ENCODE results near the gene UBE2E2.

UBE2E2 gene

DNA sequence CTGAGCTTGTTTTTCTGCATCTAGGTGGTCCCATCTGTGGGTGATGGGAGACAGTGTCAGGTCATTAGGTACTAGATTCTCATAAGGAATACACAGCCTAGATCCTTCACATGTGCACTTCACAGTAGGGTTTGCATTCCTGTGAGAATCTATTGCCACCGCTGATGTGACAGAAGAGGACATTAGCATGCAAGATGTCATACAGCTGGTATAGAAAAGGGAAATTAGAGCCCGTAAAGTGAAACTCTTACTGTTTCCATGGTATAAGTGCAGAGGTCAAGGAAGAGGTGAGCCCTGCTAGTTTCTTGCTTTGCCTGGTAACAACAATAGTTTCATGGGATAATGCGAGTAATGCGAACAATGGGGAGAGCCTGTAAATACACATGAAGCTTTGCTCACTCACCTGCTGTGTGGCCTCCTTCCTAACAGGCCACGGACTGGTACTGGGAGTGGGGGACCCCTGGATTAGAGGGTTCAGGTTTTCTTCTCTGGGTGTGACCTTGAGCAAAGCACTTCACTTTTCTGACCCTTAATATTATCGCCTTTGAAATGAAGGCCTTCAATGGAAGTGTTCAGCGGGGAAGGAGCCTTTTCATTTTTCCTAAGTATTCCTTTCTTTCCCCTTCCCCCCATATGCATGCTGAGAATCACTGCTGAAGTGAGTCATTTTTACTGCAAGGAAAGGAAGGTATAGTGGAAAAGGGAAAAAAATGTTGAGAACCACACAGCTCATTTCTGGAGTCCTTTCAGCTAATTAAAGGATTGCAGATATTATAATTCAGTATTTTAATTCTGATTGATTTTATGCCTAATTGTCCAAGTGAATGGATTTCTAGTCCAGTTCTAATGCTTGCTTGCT lies 286.4 kb downstream of the UBE2E2 start:
- H3K4me3 ChIP-seq (ENCODE audit: low read depth in 1 of 2, low read length in 2 of 2): no peak overlapping the region
- no peaks in the 10 kb centered on the region for H3K9me3 ChIP-seq (ENCODE audit: control insufficient read depth in 1 of 2, low read length in 2 of 2)
- no peaks in the 10 kb centered on the region for H3K36me3 ChIP-seq (ENCODE audit: control insufficient read depth in 1 of 2, insufficient read depth in 2 of 2, low read length in 2 of 2)
- no peaks in the 10 kb centered on the region for H3K27me3 ChIP-seq (ENCODE audit: low read depth, low read length)
- H3K27ac ChIP-seq (ENCODE audit: low read length): no peak overlapping the region
- no peaks in the 10 kb centered on the region for H3K4me1 ChIP-seq (ENCODE audit: control insufficient read depth in 1 of 2, insufficient read depth in 2 of 2, low read length in 2 of 2)

DNA sequence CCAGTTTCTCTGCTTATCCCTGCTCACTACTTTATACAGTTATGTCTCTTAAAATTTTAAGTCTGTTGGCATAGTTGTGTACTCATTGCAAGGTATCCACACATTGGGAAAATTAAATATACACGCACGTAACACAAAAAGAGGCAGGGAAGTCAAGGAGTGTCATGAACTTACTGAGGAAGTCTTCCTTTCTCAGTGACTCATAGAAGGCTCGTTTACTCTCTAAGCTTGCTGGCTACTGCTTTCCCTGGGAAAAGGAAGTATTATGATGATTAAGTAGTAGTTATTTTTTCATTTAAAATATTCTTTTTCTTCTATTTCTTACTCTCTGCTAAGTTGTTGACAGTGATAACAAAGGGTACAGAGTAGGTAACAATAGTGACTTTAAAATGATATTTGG lies 287.3 kb downstream of the UBE2E2 start:
- Histone ChIP-seq H3K4me3 (ENCODE audit: low read depth in 1 of 2, low read length in 2 of 2) (no peak overlapping the region), H3K27me3 (ENCODE audit: low read depth, low read length) (no peaks in the 10 kb centered on the region), H3K9me3 (ENCODE audit: control insufficient read depth in 1 of 2, low read length in 2 of 2) (no peaks in the 10 kb centered on the region), H3K36me3 (ENCODE audit: control insufficient read depth in 1 of 2, insufficient read depth in 2 of 2, low read length in 2 of 2) (no peaks in the 10 kb centered on the region), H3K27ac (ENCODE audit: low read length) (no peak overlapping the region), H3K4me1 (ENCODE audit: control insufficient read depth in 1 of 2, insufficient read depth in 2 of 2, low read length in 2 of 2) (peaks cover 0 to 7% of the 10 kb centered on the region in 2 donors)

DNA sequence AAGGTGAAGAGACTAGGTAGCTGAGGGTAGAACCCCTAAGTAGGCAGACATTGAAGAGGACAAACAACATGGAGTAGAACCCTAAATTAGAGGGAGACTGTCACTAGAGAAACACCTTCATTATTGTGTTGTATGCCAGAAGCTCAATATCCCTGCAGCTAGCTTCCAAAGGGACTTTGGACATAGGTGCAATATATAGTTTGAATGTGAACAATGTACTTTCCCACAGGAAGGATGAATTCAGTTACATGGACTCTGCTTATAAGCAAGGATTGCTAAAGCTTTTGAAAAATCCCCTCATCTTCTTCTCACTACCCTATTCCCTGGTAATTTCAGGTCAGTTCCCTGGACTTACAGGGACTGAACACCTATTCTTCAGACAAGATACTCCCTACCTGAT lies 288.9 kb downstream of the UBE2E2 start:
- Histone ChIP-seq H3K27ac (ENCODE audit: low read length) (no peak overlapping the region), H3K4me3 (ENCODE audit: low read depth in 1 of 2, low read length in 2 of 2) (no peak overlapping the region), H3K4me1 (ENCODE audit: control insufficient read depth in 1 of 2, insufficient read depth in 2 of 2, low read length in 2 of 2) (peaks cover 0 to 7% of the 10 kb centered on the region in 2 donors), H3K9me3 (ENCODE audit: control insufficient read depth in 1 of 2, low read length in 2 of 2) (no peaks in the 10 kb centered on the region), H3K36me3 (ENCODE audit: control insufficient read depth in 1 of 2, insufficient read depth in 2 of 2, low read length in 2 of 2) (no peaks in the 10 kb centered on the region), H3K27me3 (ENCODE audit: low read depth, low read length) (no peaks in the 10 kb centered on the region)

DNA sequence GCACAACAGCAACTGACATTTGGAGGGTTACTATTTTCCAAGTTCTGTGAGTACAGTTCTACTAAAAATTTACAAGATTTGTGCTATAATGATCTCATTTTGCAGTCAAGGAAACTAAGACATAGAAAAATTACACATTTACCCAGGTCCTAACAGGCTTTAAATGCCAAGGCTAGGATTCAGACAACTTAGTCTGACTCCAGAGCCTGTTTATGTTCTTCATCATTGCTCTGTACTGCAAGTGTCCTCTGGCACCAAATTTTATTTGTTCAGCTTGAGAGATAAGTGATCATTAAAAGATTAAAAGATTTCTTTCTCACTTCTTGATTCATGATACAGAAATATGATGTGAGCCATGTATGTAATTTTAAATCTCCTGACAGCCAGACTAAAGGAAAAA lies 290.8 kb downstream of the UBE2E2 start:
- H3K36me3 ChIP-seq (ENCODE audit: control insufficient read depth in 1 of 2, insufficient read depth in 2 of 2, low read length in 2 of 2): no peaks in the 10 kb centered on the region
- H3K9me3 ChIP-seq (ENCODE audit: control insufficient read depth in 1 of 2, low read length in 2 of 2): no peaks in the 10 kb centered on the region
- H3K4me1 ChIP-seq (ENCODE audit: control insufficient read depth in 1 of 2, insufficient read depth in 2 of 2, low read length in 2 of 2): peaks cover 0 to 7% of the 10 kb centered on the region in 2 donors
- no peak overlapping the region for H3K4me3 ChIP-seq (ENCODE audit: low read depth in 1 of 2, low read length in 2 of 2)
- H3K27ac ChIP-seq (ENCODE audit: low read length): no peak overlapping the region
- no peaks in the 10 kb centered on the region for H3K27me3 ChIP-seq (ENCODE audit: low read depth, low read length)

DNA sequence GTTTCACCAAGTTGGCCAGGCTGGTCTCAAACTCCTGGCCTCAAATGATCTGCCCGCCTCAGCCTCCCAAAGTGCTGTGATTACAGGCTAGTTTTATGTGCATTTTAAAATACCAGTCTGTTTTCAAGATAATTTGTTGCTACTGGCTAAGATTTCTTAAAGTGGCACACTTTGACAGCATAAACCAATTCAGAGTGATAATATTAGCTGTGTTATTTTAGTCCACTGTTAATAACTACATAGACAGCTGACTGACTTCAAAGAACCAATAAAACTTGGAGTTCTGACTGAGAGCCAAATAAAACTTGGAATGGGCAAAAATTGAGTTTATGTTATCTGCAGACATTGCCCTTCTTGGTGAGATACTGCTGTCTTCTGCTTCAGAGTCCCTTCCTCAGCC lies 291.8 kb downstream of the UBE2E2 start:
- Histone ChIP-seq H3K9me3 (ENCODE audit: control insufficient read depth in 1 of 2, low read length in 2 of 2) (no peaks in the 10 kb centered on the region), H3K36me3 (ENCODE audit: control insufficient read depth in 1 of 2, insufficient read depth in 2 of 2, low read length in 2 of 2) (no peaks in the 10 kb centered on the region), H3K4me1 (ENCODE audit: control insufficient read depth in 1 of 2, insufficient read depth in 2 of 2, low read length in 2 of 2) (peaks cover 0 to 7% of the 10 kb centered on the region in 2 donors), H3K4me3 (ENCODE audit: low read depth in 1 of 2, low read length in 2 of 2) (no peak overlapping the region), H3K27me3 (ENCODE audit: low read depth, low read length) (no peaks in the 10 kb centered on the region), H3K27ac (ENCODE audit: low read length) (no peak overlapping the region)

DNA sequence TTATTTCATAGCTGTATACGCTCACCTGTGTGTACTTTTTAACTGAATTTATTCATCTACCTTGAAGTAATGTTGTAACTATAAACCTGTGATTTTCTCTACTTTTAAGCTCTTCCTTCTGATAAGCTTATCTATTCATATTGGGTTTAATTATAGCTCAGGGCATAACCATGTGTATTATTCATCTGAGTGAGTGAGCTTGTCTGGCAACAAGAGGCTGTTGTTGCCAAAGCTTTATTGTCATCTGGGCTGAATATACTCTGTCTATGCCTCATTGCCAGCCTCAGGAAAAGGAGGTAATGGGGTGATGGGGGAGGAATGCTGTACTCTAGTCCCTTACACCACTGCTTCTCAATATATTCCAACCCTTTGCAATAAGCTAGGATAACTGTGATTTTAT lies 292.4 kb downstream of the UBE2E2 start:
- Histone ChIP-seq H3K36me3 (ENCODE audit: control insufficient read depth in 1 of 2, insufficient read depth in 2 of 2, low read length in 2 of 2) (no peaks in the 10 kb centered on the region), H3K27me3 (ENCODE audit: low read depth, low read length) (no peaks in the 10 kb centered on the region), H3K27ac (ENCODE audit: low read length) (no peak overlapping the region), H3K9me3 (ENCODE audit: control insufficient read depth in 1 of 2, low read length in 2 of 2) (no peaks in the 10 kb centered on the region), H3K4me1 (ENCODE audit: control insufficient read depth in 1 of 2, insufficient read depth in 2 of 2, low read length in 2 of 2) (peaks cover 0 to 7% of the 10 kb centered on the region in 2 donors), H3K4me3 (ENCODE audit: low read depth in 1 of 2, low read length in 2 of 2) (no peak overlapping the region)

DNA sequence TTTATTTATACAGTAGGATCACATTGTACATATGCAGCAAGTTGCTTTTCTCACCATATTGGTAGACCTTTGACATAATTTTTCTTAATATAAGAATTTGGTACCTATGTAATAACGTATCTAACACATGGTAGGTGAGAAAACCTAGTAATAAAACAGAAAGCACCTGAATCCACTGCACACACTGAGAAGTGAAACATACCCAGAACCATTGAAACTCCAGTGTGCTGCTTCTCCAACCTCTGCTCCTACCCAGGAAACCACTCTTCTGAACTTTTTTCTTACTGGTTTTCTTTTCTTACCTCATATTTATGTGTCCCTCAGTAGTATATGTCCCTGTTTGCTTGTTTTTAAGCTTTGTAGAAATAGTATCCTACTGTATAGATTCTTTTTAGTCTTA lies 293.0 kb downstream of the UBE2E2 start:
- H3K27ac ChIP-seq (ENCODE audit: low read length): no peak overlapping the region
- no peaks in the 10 kb centered on the region for H3K36me3 ChIP-seq (ENCODE audit: control insufficient read depth in 1 of 2, insufficient read depth in 2 of 2, low read length in 2 of 2)
- no peaks in the 10 kb centered on the region for H3K9me3 ChIP-seq (ENCODE audit: control insufficient read depth in 1 of 2, low read length in 2 of 2)
- H3K4me1 ChIP-seq (ENCODE audit: control insufficient read depth in 1 of 2, insufficient read depth in 2 of 2, low read length in 2 of 2): peaks cover 0 to 7% of the 10 kb centered on the region in 2 donors
- no peaks in the 10 kb centered on the region for H3K27me3 ChIP-seq (ENCODE audit: low read depth, low read length)
- H3K4me3 ChIP-seq (ENCODE audit: low read depth in 1 of 2, low read length in 2 of 2): no peak overlapping the region

DNA sequence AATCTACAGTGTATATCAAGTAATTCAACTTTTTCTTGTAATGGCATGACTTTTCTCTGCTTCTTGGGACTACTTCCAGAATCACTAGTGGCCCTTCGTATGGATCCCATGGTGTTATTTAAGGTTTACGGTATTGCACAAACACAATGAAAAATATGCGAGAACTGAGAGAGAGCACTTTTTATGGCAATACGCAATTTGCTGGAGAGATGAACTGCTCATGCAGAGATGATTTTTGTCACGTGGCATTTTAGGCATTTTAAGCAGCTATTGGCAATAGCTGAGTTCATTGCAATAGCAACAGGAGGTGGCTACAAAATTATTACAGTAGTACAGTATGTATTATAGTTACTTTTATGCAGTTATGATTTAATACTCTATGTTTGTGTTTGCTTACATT lies 294.0 kb downstream of the UBE2E2 start:
- peaks cover 0 to 7% of the 10 kb centered on the region in 2 donors for H3K4me1 ChIP-seq (ENCODE audit: control insufficient read depth in 1 of 2, insufficient read depth in 2 of 2, low read length in 2 of 2)
- no peak overlapping the region for H3K27ac ChIP-seq (ENCODE audit: low read length)
- no peaks in the 10 kb centered on the region for H3K27me3 ChIP-seq (ENCODE audit: low read depth, low read length)
- no peak overlapping the region for H3K4me3 ChIP-seq (ENCODE audit: low read depth in 1 of 2, low read length in 2 of 2)
- no peaks in the 10 kb centered on the region for H3K36me3 ChIP-seq (ENCODE audit: control insufficient read depth in 1 of 2, insufficient read depth in 2 of 2, low read length in 2 of 2)
- H3K9me3 ChIP-seq (ENCODE audit: control insufficient read depth in 1 of 2, low read length in 2 of 2): no peaks in the 10 kb centered on the region

DNA sequence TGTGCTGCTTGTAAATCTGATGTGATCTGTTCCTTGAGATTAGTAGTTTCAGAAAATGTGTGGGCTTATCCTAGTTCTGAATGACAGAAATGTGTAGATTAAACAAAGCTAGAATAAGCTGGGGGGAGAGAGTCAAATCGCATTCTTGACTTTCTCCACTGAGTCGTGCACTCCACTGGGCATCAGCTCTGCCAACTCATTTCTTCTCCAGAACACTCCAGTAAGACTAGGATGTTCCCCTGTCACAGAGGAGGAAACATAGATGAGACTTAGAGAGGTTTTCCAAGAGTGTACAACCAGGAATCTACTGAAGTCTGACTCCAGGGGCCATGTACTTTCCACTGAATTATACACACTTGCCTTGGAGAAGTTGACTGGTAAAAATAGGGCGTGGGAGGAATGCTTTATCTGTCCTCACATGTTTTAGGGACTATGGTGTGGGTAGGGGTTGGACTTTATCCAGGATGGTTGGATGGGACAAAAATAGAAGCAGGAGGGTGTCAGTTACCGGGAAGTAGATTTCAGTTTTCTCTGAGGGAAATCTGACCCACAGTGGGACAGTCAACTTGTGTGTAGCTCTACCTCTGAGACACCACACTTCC lies 298.2 kb downstream of the UBE2E2 start:
- no peak overlapping the region for H3K4me3 ChIP-seq (ENCODE audit: low read depth in 1 of 2, low read length in 2 of 2)
- H3K27me3 ChIP-seq (ENCODE audit: low read depth, low read length): no peaks in the 10 kb centered on the region
- no peaks in the 10 kb centered on the region for H3K9me3 ChIP-seq (ENCODE audit: control insufficient read depth in 1 of 2, low read length in 2 of 2)
- no peak overlapping the region for H3K27ac ChIP-seq (ENCODE audit: low read length)
- H3K4me1 ChIP-seq (ENCODE audit: control insufficient read depth in 1 of 2, insufficient read depth in 2 of 2, low read length in 2 of 2): no peaks in the 10 kb centered on the region
- no peaks in the 10 kb centered on the region for H3K36me3 ChIP-seq (ENCODE audit: control insufficient read depth in 1 of 2, insufficient read depth in 2 of 2, low read length in 2 of 2)

DNA sequence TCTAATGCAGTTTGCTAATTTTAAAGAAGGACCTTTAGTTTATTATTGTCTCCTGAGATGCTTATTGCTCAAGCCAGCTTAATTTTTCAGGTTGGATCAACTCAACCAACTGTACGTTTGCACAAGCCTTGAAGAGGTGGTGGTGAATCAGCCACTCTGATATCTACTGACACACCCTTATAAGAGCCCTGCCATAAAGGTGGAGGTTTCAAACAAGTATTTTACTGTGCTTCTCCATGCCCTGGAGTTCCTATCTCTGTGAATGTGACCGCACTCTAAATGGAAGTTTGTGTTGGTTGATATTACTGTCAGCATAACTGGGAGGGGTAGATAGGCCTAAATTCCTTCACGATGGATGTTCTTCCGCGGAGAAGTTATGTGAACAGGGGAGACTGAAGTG lies 305.3 kb downstream of the UBE2E2 start:
- H3K9me3 ChIP-seq (ENCODE audit: control insufficient read depth in 1 of 2, low read length in 2 of 2): no peaks in the 10 kb centered on the region
- no peak overlapping the region for H3K27ac ChIP-seq (ENCODE audit: low read length)
- H3K27me3 ChIP-seq (ENCODE audit: low read depth, low read length): no peaks in the 10 kb centered on the region
- H3K4me1 ChIP-seq (ENCODE audit: control insufficient read depth in 1 of 2, insufficient read depth in 2 of 2, low read length in 2 of 2): no peaks in the 10 kb centered on the region
- H3K36me3 ChIP-seq (ENCODE audit: control insufficient read depth in 1 of 2, insufficient read depth in 2 of 2, low read length in 2 of 2): no peaks in the 10 kb centered on the region
- no peak overlapping the region for H3K4me3 ChIP-seq (ENCODE audit: low read depth in 1 of 2, low read length in 2 of 2)

DNA sequence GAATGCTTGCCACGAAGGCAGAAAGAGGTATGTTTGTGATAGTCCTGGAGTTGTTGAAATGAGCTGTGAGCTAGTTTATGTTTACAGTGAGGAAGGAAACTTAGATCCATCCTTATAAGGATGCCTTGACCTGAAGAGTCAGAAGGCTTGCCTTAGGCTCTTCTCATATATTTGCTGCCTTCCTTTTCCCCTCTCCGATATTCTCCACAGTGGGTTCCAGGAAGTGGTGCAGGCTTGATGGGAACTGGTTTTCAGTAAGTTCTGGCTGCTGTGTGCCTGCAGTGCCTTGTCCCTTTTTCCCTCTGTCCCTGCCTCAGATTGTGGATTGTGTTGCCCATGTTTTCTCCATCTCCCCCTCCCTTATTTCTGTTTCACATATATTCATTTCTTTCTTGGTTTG lies 315.3 kb downstream of the UBE2E2 start:
- no peaks in the 10 kb centered on the region for H3K27me3 ChIP-seq (ENCODE audit: low read depth, low read length)
- no peaks in the 10 kb centered on the region for H3K36me3 ChIP-seq (ENCODE audit: control insufficient read depth in 1 of 2, insufficient read depth in 2 of 2, low read length in 2 of 2)
- H3K4me1 ChIP-seq (ENCODE audit: control insufficient read depth in 1 of 2, insufficient read depth in 2 of 2, low read length in 2 of 2): no peaks in the 10 kb centered on the region
- no peaks in the 10 kb centered on the region for H3K9me3 ChIP-seq (ENCODE audit: control insufficient read depth in 1 of 2, low read length in 2 of 2)
- no peak overlapping the region for H3K4me3 ChIP-seq (ENCODE audit: low read depth in 1 of 2, low read length in 2 of 2)
- no peak overlapping the region for H3K27ac ChIP-seq (ENCODE audit: low read length)
